T-cell (primary cell): Measurements from ENCODE around the gene TRMT112. TPM values are rescaled to one million over a fixed set of nuclear protein-coding genes. Genes with fewer than 3 reads are reported as not detected.

Source experiments
- ATAC-seq, 4 experiments: fragments of 200-7000 bp in 3 of 4; fragments of 150-1000 bp in 1 of 4; cut with Tn5 transposase; replicated peaks in 1 of 4; 1 replicate in 3 of 4; 2 replicates in 1 of 4; pipeline ENCODE4 v1.10.0; 2021; ENCODE audit warnings: moderate library complexity in 3 of 4, mild to moderate bottlenecking in 2 of 4, moderate number of reproducible peaks in 1 of 4
- CTCF ChIA-PET, 2 donors: fragments of 300-600 bp; sonication (Branson Sonifier 250); formaldehyde crosslinking; loops; one replicate each; lab custom pipeline; 2022; ENCODE audit warnings: antibody characterized with exemption in 2 of 2; lab: Charles Lee
- POLR2A ChIA-PET, 2 donors: fragments of 300-600 bp; sonication (Branson Sonifier 250); formaldehyde crosslinking; loops; one replicate each; lab custom pipeline; 2022; ENCODE audit warnings: antibody characterized with exemption in 2 of 2; lab: Charles Lee
- DNase-seq, 35 experiments: peaks; one replicate each; pipeline versions ENCODE4 v3.0.0 to v3.0.0-alpha.2; 2013 to 2023
- H3K27ac ChIP-seq: one replicate; pipeline ENCODE4 v1.5.1; 2013; ENCODE audit warnings: low read length
- H3K27me3 ChIP-seq, 2 experiments: replicated peaks in 1 of 2; 1 replicate in 1 of 2; 2 replicates in 1 of 2; pipeline versions ENCODE4 v1.6.1 to v1.7.0; 2013; ENCODE audit warnings: low read length in 1 of 2, mixed read lengths in 1 of 2; ENCODE audit not compliant: control insufficient read depth in 2 of 2, insufficient read depth in 2 of 2; ENCODE audit errors: extremely low read depth in 1 of 2
- H3K36me3 ChIP-seq, 2 donors: 1 replicate in 1 of 2; 2 replicates in 1 of 2; pipeline versions ENCODE4 v1.6.1 to v1.7.0; 2013; ENCODE audit warnings: low read length in 1 of 2; ENCODE audit not compliant: control insufficient read depth in 2 of 2, insufficient read depth in 1 of 2; ENCODE audit errors: extremely low read depth in 1 of 2
- H3K4me1 ChIP-seq, 2 experiments: 1 replicate in 1 of 2; 2 replicates in 1 of 2; pipeline versions ENCODE4 v1.6.1 to v1.7.0; 2013; ENCODE audit warnings: low read length in 2 of 2, mixed read lengths in 1 of 2; ENCODE audit not compliant: insufficient read depth in 2 of 2, control insufficient read depth in 1 of 2; ENCODE audit errors: extremely low read depth in 1 of 2
- H3K4me3 ChIP-seq, 2 donors: 1 replicate in 1 of 2; 2 replicates in 1 of 2; pipeline versions ENCODE4 v1.5.1 to v1.7.0; 2013; ENCODE audit warnings: mild to moderate bottlenecking in 2 of 2, low read length in 1 of 2, moderate library complexity in 1 of 2; ENCODE audit not compliant: control insufficient read depth in 1 of 2; ENCODE audit errors: extremely low read depth in 1 of 2
- H3K9me3 ChIP-seq: 2 replicates; pipeline ENCODE4 v1.7.0; 2013
- H3K27ac Mint-ChIP-seq, 2 donors: one replicate each; pipeline ENCODE4 v1.8.0; 2020 to 2021; ENCODE audit warnings: mild to moderate bottlenecking in 2 of 2, mixed read lengths in 2 of 2
- H3K27me3 Mint-ChIP-seq, 2 donors: one replicate each; pipeline ENCODE4 v1.8.0; 2021 to 2022; ENCODE audit warnings: mixed read lengths in 2 of 2
- H3K36me3 Mint-ChIP-seq: one replicate; pipeline ENCODE4 v1.8.0; 2021; ENCODE audit warnings: mixed read lengths
- H3K4me1 Mint-ChIP-seq, 3 donors: one replicate each; pipeline ENCODE4 v1.8.0; 2020 to 2022; ENCODE audit warnings: mixed read lengths in 3 of 3, mild to moderate bottlenecking in 1 of 3
- H3K4me3 Mint-ChIP-seq, 3 donors: one replicate each; pipeline ENCODE4 v1.8.0; 2020 to 2022; ENCODE audit warnings: mild to moderate bottlenecking in 3 of 3, mixed read lengths in 3 of 3, moderate library complexity in 3 of 3
- H3K9me3 Mint-ChIP-seq, 3 donors: one replicate each; pipeline ENCODE4 v1.8.0; 2020 to 2022; ENCODE audit warnings: mixed read lengths in 3 of 3
- WGBS: methylation state at CpG from one replicate; pipeline ENCODE4 v1.1.5; 2013; ENCODE audit warnings: missing lambda C conversion rate; ENCODE audit not compliant: insufficient coverage; 5-methylcytosine and 5-hydroxymethylcytosine counted together
- total RNA-seq, 35 experiments: library from RNA in 6 of 35; stranded (reverse) in 6 of 35; fragments of 120-200 nt in 1 of 35; gene quantifications; one replicate each; pipeline versions ENCODE4 v1.2.1 to v1.2.4 and lab custom pipeline; 2013 to 2026

Gene TRMT112
- total RNA-seq, 5 donors from 2014 or later (not counting 1 experiment from before 2014, with no cell fraction given) = 104 to 177 (median 151) TPM

- POLR2A ChIA-PET = no interaction called here
- Mint-ChIP-seq H3K4me3 (no peak overlapping the region), H3K9me3 (no peaks in the 10 kb centered on the region), H3K4me1 (peaks cover 19 to 27% (median 25%) of the 10 kb centered on the region in 3 donors), H3K27me3 (no peaks in the 10 kb centered on the region), H3K36me3 (peaks cover 11% of the 10 kb centered on the region), H3K27ac (no peak overlapping the region)
- Histone ChIP-seq H3K4me3 (no peak overlapping the region), H3K4me1 (peaks cover 4 to 37% of the 10 kb centered on the region in 2 experiments), H3K36me3 (peaks cover under 1 to 14% of the 10 kb centered on the region in 2 donors), H3K9me3 (no peaks in the 10 kb centered on the region), H3K27ac (no peak overlapping the region), H3K27me3 (no peaks in the 10 kb centered on the region)
- 100% methylated on average over 4 of the region's 22 CpGs for WGBS
- no peak for ATAC-seq
- CTCF ChIA-PET = interaction anchor here (0.9 to 1.5 kb wide), 2 partner anchors 10 to 19 kb away, joined by 4 read pairs; no protein-coding TSS in a partner anchor
- DNase-seq = no peak
Measured at GRCh38 chr11:64281957-64282770, 35.2 kb downstream of the TRMT112 start.

- DNase-seq (no peak), ATAC-seq (no peak)
- POLR2A ChIA-PET = no interaction called here
- Mint-ChIP-seq H3K4me1 (peaks cover 10 to 14% (median 13%) of the 10 kb centered on the region in 3 donors), H3K4me3 (no peak overlapping the region), H3K9me3 (no peaks in the 10 kb centered on the region), H3K27me3 (no peaks in the 10 kb centered on the region), H3K27ac (no peak overlapping the region), H3K36me3 (peaks cover 11% of the 10 kb centered on the region)
- H3K4me1 ChIP-seq = peaks cover 0 to 12% of the 10 kb centered on the region in 2 experiments
- no peak overlapping the region for H3K4me3 ChIP-seq
- H3K9me3 ChIP-seq = no peaks in the 10 kb centered on the region
- H3K36me3 ChIP-seq = peaks cover 2 to 25% of the 10 kb centered on the region in 2 donors
- no peak overlapping the region for H3K27ac ChIP-seq
- WGBS = 87% methylated on average over 4 of the region's 8 CpGs
- no peaks in the 10 kb centered on the region for H3K27me3 ChIP-seq
- CTCF ChIA-PET = interaction anchor here (0.7 to 0.9 kb wide), 2 partner anchors 69 to 93 kb away, joined by 4 read pairs; partner anchors contain the start of gene STIP1 (in 1 of the 2)
Measured at GRCh38 chr11:64278576-64279190, 38.7 kb downstream of the TRMT112 start.

- Histone ChIP-seq H3K4me3 (no peak overlapping the region), H3K27me3 (no peaks in the 10 kb centered on the region), H3K4me1 (peaks cover 0 to 7% of the 10 kb centered on the region in 2 experiments), H3K36me3 (peaks cover 6 to 18% of the 10 kb centered on the region in 2 donors), H3K27ac (no peak overlapping the region), H3K9me3 (no peaks in the 10 kb centered on the region)
- ChIA-PET POLR2A (no interaction called here), CTCF (interaction anchor here in 1 of 2 donors (0.6 kb wide), 1 partner anchor 129 kb away, joined by 3 read pairs; no protein-coding TSS in a partner anchor)
- no peak for ATAC-seq
- H3K4me3 Mint-ChIP-seq = no peak overlapping the region
- peaks cover 2 to 8% (median 6%) of the 10 kb centered on the region in 3 donors for H3K4me1 Mint-ChIP-seq
- H3K27me3 Mint-ChIP-seq = no peaks in the 10 kb centered on the region
- DNase-seq = no peak
- no peaks in the 10 kb centered on the region for H3K9me3 Mint-ChIP-seq
- no peak overlapping the region for H3K27ac Mint-ChIP-seq
- H3K36me3 Mint-ChIP-seq = peaks cover 11% of the 10 kb centered on the region
- WGBS = 95% methylated on average over 16 of the region's 17 CpGs
Measured at GRCh38 chr11:64276653-64277431, 40.5 kb downstream of the TRMT112 start.

GRCh38 chr11:64275841-64276240 lies 41.5 kb downstream of the TRMT112 start:
- DNase-seq (no peak), ATAC-seq (no peak)
- Histone ChIP-seq H3K4me3 (no peak overlapping the region), H3K27ac (no peak overlapping the region), H3K27me3 (no peaks in the 10 kb centered on the region), H3K36me3 (peaks cover 6 to 18% of the 10 kb centered on the region in 2 donors), H3K4me1 (peaks cover 0 to 13% of the 10 kb centered on the region in 2 experiments), H3K9me3 (no peaks in the 10 kb centered on the region)
- peaks cover 6% of the 10 kb centered on the region for H3K36me3 Mint-ChIP-seq
- ChIA-PET CTCF (no interaction called here), POLR2A (no interaction called here)
- H3K9me3 Mint-ChIP-seq = no peaks in the 10 kb centered on the region
- peaks cover 4 to 6% (median 5%) of the 10 kb centered on the region in 3 donors for H3K4me1 Mint-ChIP-seq
- H3K27ac Mint-ChIP-seq = no peak overlapping the region
- H3K4me3 Mint-ChIP-seq = no peak overlapping the region
- no CpG with 5 or more reads among the region's 2 CpGs for WGBS
- no peaks in the 10 kb centered on the region for H3K27me3 Mint-ChIP-seq

GRCh38 chr11:64275031-64275800 lies 42.1 kb downstream of the TRMT112 start:
- ChIA-PET POLR2A (interaction anchor here in 1 of 2 donors (0.7 kb wide), 1 partner anchor 9 kb away, joined by 6 read pairs; the partner anchor contains the start of gene BAD), CTCF (no interaction called here)
- 99% methylated on average over 10 of the region's 15 CpGs for WGBS
- no peaks in the 10 kb centered on the region for H3K9me3 Mint-ChIP-seq
- no peak overlapping the region for H3K4me3 ChIP-seq
- H3K4me1 ChIP-seq = peaks cover 0 to 19% of the 10 kb centered on the region in 2 experiments
- H3K36me3 Mint-ChIP-seq = peaks cover 6% of the 10 kb centered on the region
- no peaks in the 10 kb centered on the region for H3K27me3 ChIP-seq
- no peak for DNase-seq
- H3K9me3 ChIP-seq = no peaks in the 10 kb centered on the region
- H3K4me3 Mint-ChIP-seq = no peak overlapping the region
- no peak overlapping the region for H3K27ac Mint-ChIP-seq
- ATAC-seq = no peak
- no peak overlapping the region for H3K27ac ChIP-seq
- no peaks in the 10 kb centered on the region for H3K27me3 Mint-ChIP-seq
- H3K36me3 ChIP-seq = peaks cover 6 to 18% of the 10 kb centered on the region in 2 donors
- peaks cover 5 to 9% (median 7%) of the 10 kb centered on the region in 3 donors for H3K4me1 Mint-ChIP-seq
